B cell (primary cell): Measurements from ENCODE around the gene GSDMA. TPM values are rescaled to one million over a fixed set of nuclear protein-coding genes. Genes with fewer than 3 reads are reported as not detected.

Experiments used
- ATAC-seq: fragments of 200-7000 bp; cut with Tn5 transposase; one replicate; pipeline ENCODE4 v1.10.0; 2021; ENCODE audit warnings: low read depth, mild to moderate bottlenecking, moderate number of reproducible peaks, moderate library complexity
- CTCF ChIA-PET: fragments of 350-600 bp; sonication (Branson Sonifier 250); formaldehyde crosslinking; loops from one replicate; lab custom pipeline; 2021; ENCODE audit warnings: antibody characterized with exemption, inconsistent platforms; lab: Charles Lee
- POLR2A ChIA-PET: fragments of 350-600 bp; sonication (Branson Sonifier 250); formaldehyde crosslinking; loops from one replicate; lab custom pipeline; 2021; ENCODE audit warnings: antibody characterized with exemption; lab: Charles Lee
- DNase-seq: peaks from one replicate; pipeline ENCODE4 v3.0.0; 2013
- H2AFZ ChIP-seq: 2 replicates; pipeline ENCODE4 v1.6.1; 2012; ENCODE audit warnings: mild to moderate bottlenecking, low read depth, low read length; ENCODE audit not compliant: insufficient read depth, poor library complexity, severe bottlenecking
- H3K27ac ChIP-seq, 2 donors: 1 replicate in 1 of 2; 2 replicates in 1 of 2; pipeline ENCODE4 v1.5.1; 2012 to 2013; ENCODE audit warnings: low read length in 2 of 2, mild to moderate bottlenecking in 2 of 2, moderate library complexity in 1 of 2
- H3K27me3 ChIP-seq, 4 experiments: fragments of 200-600 bp in 1 of 4; sonication (generic) in 1 of 4; replicated peaks in 1 of 4; 1 replicate in 2 of 4; 2 replicates in 2 of 4; pipeline versions ENCODE4 v1.6.1 to v1.7.0; 2013 to 2016; ENCODE audit warnings: low read length in 3 of 4, mild to moderate bottlenecking in 2 of 4, mixed read lengths in 1 of 4, moderate library complexity in 1 of 4; ENCODE audit not compliant: insufficient read depth in 4 of 4, control insufficient read depth in 3 of 4; ENCODE audit errors: control extremely low read depth in 1 of 4
- H3K36me3 ChIP-seq, 2 experiments: replicated peaks in 1 of 2; 1 replicate in 1 of 2; 2 replicates in 1 of 2; pipeline versions ENCODE4 v1.6.1 to v1.7.1; 2013; ENCODE audit warnings: low read length in 1 of 2; ENCODE audit not compliant: insufficient read depth in 2 of 2, control insufficient read depth in 1 of 2; ENCODE audit errors: control extremely low read depth in 1 of 2, extremely low read depth in 1 of 2
- H3K4me1 ChIP-seq, 2 donors: fragments of 200-600 bp in 1 of 2; sonication (generic) in 1 of 2; 1 replicate in 1 of 2; 2 replicates in 1 of 2; pipeline versions ENCODE4 v1.5.1 to v1.6.1; 2013 to 2017; ENCODE audit warnings: low read length in 2 of 2; ENCODE audit not compliant: control insufficient read depth in 2 of 2, insufficient read depth in 2 of 2
- H3K4me2 ChIP-seq: replicated peaks from 2 replicates; pipeline ENCODE3; 2012; ENCODE audit warnings: mild to moderate bottlenecking, low read depth, low read length; ENCODE audit not compliant: poor library complexity, severe bottlenecking
- H3K4me3 ChIP-seq, 5 experiments: fragments of 200-600 bp in 1 of 5; sonication (generic) in 1 of 5; 1 replicate in 3 of 5; 2 replicates in 2 of 5; pipeline versions ENCODE4 v1.5.1 to v1.7.0; 2011 to 2016; ENCODE audit warnings: low read length in 4 of 5, mild to moderate bottlenecking in 4 of 5, low read depth in 2 of 5, control low read depth in 1 of 5, moderate library complexity in 1 of 5; ENCODE audit not compliant: insufficient read depth in 1 of 5; ENCODE audit errors: control extremely low read depth in 1 of 5, extremely low read depth in 1 of 5
- H3K79me2 ChIP-seq: fragments of 200-600 bp; sonication (generic); one replicate; pipeline ENCODE4 v1.6.0; 2016; ENCODE audit warnings: low read length; ENCODE audit not compliant: control insufficient read depth, insufficient read depth
- H3K9ac ChIP-seq: fragments of 200-600 bp; sonication (generic); 2 replicates; pipeline ENCODE4 v1.6.1; 2017; ENCODE audit warnings: mild to moderate bottlenecking, low read length, moderate library complexity
- H3K9me3 ChIP-seq, 3 donors: one replicate each; pipeline versions ENCODE4 v1.6.1 to v1.7.1; 2013; ENCODE audit warnings: low read length in 2 of 3; ENCODE audit not compliant: control insufficient read depth in 2 of 3, insufficient read depth in 1 of 3; ENCODE audit errors: control extremely low read depth in 1 of 3
- H4K20me1 ChIP-seq: 2 replicates; pipeline ENCODE4 v1.6.0; 2012; ENCODE audit warnings: mild to moderate bottlenecking, low read length; ENCODE audit not compliant: insufficient read depth, control insufficient read depth, poor library complexity, severe bottlenecking
- H3K27ac Mint-ChIP-seq: one replicate; pipeline ENCODE4 v1.8.0; 2021; ENCODE audit warnings: mixed read lengths
- H3K27me3 Mint-ChIP-seq: one replicate; pipeline ENCODE4 v1.8.0; 2021; ENCODE audit warnings: mixed read lengths
- H3K4me1 Mint-ChIP-seq: one replicate; pipeline ENCODE4 v1.8.0; 2021; ENCODE audit warnings: mixed read lengths
- H3K4me3 Mint-ChIP-seq: one replicate; pipeline ENCODE4 v1.8.0; 2021; ENCODE audit warnings: mixed read lengths
- H3K9me3 Mint-ChIP-seq: one replicate; pipeline ENCODE4 v1.8.0; 2022; ENCODE audit warnings: mixed read lengths; ENCODE audit not compliant: insufficient read depth
- EZH2 ChIP-seq: IDR thresholded peaks from 2 replicates; pipeline ENCODE4 v1.6.1; 2012; ENCODE audit warnings: borderline replicate concordance, low read depth, mild to moderate bottlenecking, moderate library complexity, low read length; ENCODE audit not compliant: insufficient read depth, poor library complexity, severe bottlenecking
- WGBS: methylation state at CpG from one replicate; pipeline ENCODE4 v1.1.5; 2013; ENCODE audit warnings: missing lambda C conversion rate; ENCODE audit not compliant: insufficient coverage; 5-methylcytosine and 5-hydroxymethylcytosine counted together
- intact Hi-C: fragments of 100-400 bp; cut with micrococcal nuclease; formaldehyde crosslinking; loops from one replicate; pipeline ENCODE4 v1.10.0; 2022
- polyA plus RNA-seq: library from polyadenylated mRNA; depleted of rRNA; stranded (reverse); fragments of >200 nt; gene quantifications from 2 replicates; pipeline ENCODE4 v1.2.3, GENCODE V29; 2012
- total RNA-seq, 2 donors: library from RNA; stranded (reverse); fragments of 120-200 nt in 1 of 2; gene quantifications; 1 replicate in 1 of 2; 2 replicates in 1 of 2; pipeline versions ENCODE4 v1.2.3 to v1.2.4, GENCODE V29; 2013 to 2022
- TF ChIP-seq, protein P1 (sequence below): fragments of 200-600 bp; IDR thresholded peaks from one replicate; pipeline ENCODE4 v1.8.0; 2022; ENCODE audit warnings: antibody characterized with exemption, mild to moderate bottlenecking

The GSDMA gene
- total and polyA plus RNA-seq, 2 donors (not counting 1 experiment from before 2014, with no cell fraction given), result 0.09 TPM; not detected in 1

DNA sequence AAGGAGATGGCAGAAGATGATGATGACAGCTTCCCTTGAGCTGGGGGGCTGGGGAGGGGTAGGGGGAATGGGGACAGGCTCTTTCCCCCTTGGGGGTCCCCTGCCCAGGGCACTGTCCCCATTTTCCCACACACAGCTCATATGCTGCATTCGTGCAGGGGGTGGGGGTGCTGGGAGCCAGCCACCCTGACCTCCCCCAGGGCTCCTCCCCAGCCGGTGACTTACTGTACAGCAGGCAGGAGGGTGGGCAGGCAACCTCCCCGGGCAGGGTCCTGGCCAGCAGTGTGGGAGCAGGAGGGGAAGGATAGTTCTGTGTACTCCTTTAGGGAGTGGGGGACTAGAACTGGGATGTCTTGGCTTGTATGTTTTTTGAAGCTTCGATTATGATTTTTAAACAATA, 34.7 kb downstream of the GSDMA start:
- peaks cover 2 to 54% of the 10 kb centered on the region in 2 experiments for H3K36me3 ChIP-seq
- no peak overlapping the region for H3K4me2 ChIP-seq
- intact Hi-C loops, result no loop called here

DNA sequence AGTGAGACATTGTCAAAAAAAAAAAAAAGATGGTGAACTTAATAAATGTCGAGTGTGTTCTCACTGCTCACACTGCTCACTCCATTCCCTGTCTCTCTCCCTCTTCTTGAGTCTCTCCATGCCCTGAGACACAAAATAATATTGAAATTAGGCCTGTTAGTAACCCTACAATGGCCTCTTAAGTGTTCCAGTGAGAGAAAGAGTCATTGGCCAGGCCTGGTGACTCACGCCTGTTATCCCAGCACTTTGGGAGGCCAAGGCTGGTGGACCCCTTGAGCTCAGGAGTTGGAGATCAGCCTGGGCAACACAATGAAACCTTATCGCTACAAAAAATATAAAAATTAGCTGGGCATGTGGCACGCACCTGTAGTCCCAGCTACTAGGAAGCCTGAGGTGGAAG, 36.3 kb downstream of the GSDMA start:
- no peaks in the 10 kb centered on the region for H3K79me2 ChIP-seq
- H3K27me3 ChIP-seq, result no peaks in the 10 kb centered on the region
- no peak overlapping the region for H2AFZ ChIP-seq
- ATAC-seq, result no peak
- no peak overlapping the region for H3K27ac Mint-ChIP-seq
- H3K27me3 Mint-ChIP-seq, result no peaks in the 10 kb centered on the region
- intact Hi-C loops, result no loop called here
- H3K27ac ChIP-seq, result no peak overlapping the region
- H3K4me1 ChIP-seq, result no peaks in the 10 kb centered on the region
- no peak overlapping the region for H3K4me2 ChIP-seq
- ChIA-PET CTCF (no interaction called here), POLR2A (interaction anchor here (0.5 kb wide), 1 partner anchor 1795 kb away, joined by 3 read pairs; no protein-coding TSS in a partner anchor)
- H3K4me1 Mint-ChIP-seq, result no peaks in the 10 kb centered on the region
- no peak overlapping the region for H3K4me3 ChIP-seq
- no peaks in the 10 kb centered on the region for H3K9me3 Mint-ChIP-seq
- DNase-seq, result no peak
- no peak overlapping the region for H3K9ac ChIP-seq
- 100% methylated on average over 1 of the region's 4 CpGs for WGBS
- H3K36me3 ChIP-seq, result peaks cover 2 to 39% of the 10 kb centered on the region in 2 experiments
- H4K20me1 ChIP-seq, result peaks cover 6% of the 10 kb centered on the region
- no peak overlapping the region for H3K4me3 Mint-ChIP-seq
- H3K9me3 ChIP-seq, result no peaks in the 10 kb centered on the region
- TF ChIP-seq EZH2, result no peak
- TF ChIP-seq, protein P1, sequence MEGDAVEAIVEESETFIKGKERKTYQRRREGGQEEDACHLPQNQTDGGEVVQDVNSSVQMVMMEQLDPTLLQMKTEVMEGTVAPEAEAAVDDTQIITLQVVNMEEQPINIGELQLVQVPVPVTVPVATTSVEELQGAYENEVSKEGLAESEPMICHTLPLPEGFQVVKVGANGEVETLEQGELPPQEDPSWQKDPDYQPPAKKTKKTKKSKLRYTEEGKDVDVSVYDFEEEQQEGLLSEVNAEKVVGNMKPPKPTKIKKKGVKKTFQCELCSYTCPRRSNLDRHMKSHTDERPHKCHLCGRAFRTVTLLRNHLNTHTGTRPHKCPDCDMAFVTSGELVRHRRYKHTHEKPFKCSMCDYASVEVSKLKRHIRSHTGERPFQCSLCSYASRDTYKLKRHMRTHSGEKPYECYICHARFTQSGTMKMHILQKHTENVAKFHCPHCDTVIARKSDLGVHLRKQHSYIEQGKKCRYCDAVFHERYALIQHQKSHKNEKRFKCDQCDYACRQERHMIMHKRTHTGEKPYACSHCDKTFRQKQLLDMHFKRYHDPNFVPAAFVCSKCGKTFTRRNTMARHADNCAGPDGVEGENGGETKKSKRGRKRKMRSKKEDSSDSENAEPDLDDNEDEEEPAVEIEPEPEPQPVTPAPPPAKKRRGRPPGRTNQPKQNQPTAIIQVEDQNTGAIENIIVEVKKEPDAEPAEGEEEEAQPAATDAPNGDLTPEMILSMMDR, result no peak

More for the DNA sequence above, 34.7 kb downstream of the GSDMA start:
- Histone ChIP-seq H3K9me3 (no peaks in the 10 kb centered on the region), H3K27me3 (no peaks in the 10 kb centered on the region), H2AFZ (no peak overlapping the region), H3K9ac (no peak overlapping the region), H3K4me3 (no peak overlapping the region), H4K20me1 (peaks cover 6% of the 10 kb centered on the region), H3K4me1 (no peaks in the 10 kb centered on the region), H3K27ac (no peak overlapping the region), H3K79me2 (no peaks in the 10 kb centered on the region)
- Mint-ChIP-seq H3K4me1 (no peaks in the 10 kb centered on the region), H3K27ac (no peak overlapping the region), H3K27me3 (no peaks in the 10 kb centered on the region), H3K4me3 (no peak overlapping the region), H3K9me3 (no peaks in the 10 kb centered on the region)
- ChIA-PET POLR2A (no interaction called here), CTCF (interaction anchor here (1.0 to 1.5 kb wide), 2 partner anchors 16 to 89 kb away, joined by 3 read pairs; no protein-coding TSS in a partner anchor)
- ATAC-seq, result no peak
- TF ChIP-seq EZH2, result no peak
- TF ChIP-seq, protein P1, result no peak
- DNase-seq, result no peak
- no CpG with 5 or more reads among the region's 4 CpGs for WGBS
